Esophagus squamous epithelium (tissue), 5 donors: Measurements from ENCODE around the gene SEMA3F. TPM values are rescaled to one million over a fixed set of nuclear protein-coding genes. Genes with fewer than 3 reads are reported as not detected.

Experiments used
- DNase-seq: peaks from one replicate; lab custom pipeline; 2025; lab: John Stamatoyannopoulos, UW
- H3K27ac ChIP-seq, 4 donors: fragments of 200-600 bp; sonication (generic); one replicate each; pipeline ENCODE4 v1.5.1; 2016 to 2019; ENCODE audit warnings: mild to moderate bottlenecking in 1 of 4
- H3K27me3 ChIP-seq, 4 donors: fragments of 200-600 bp; sonication (generic); 1 replicate in 3 of 4; 2 replicates in 1 of 4; pipeline versions ENCODE4 v1.5.1 to v1.6.0; 2017 to 2021; ENCODE audit warnings: antibody characterized with exemption in 1 of 4
- H3K36me3 ChIP-seq, 3 donors: fragments of 200-600 bp; sonication (generic); one replicate each; pipeline ENCODE4 v1.5.1; 2016 to 2019
- H3K4me1 ChIP-seq, 3 donors: fragments of 200-600 bp; sonication (generic); one replicate each; pipeline ENCODE4 v1.5.1; 2017 to 2019
- H3K4me3 ChIP-seq, 4 donors: fragments of 200-600 bp; sonication (generic); 1 replicate in 3 of 4; 2 replicates in 1 of 4; pipeline ENCODE4 v1.5.1; 2016 to 2019; ENCODE audit warnings: mild to moderate bottlenecking in 2 of 4, moderate library complexity in 1 of 4
- H3K9me3 ChIP-seq, 3 donors: fragments of 200-600 bp; sonication (generic); one replicate each; pipeline ENCODE4 v1.5.1; 2016 to 2019
- CTCF ChIP-seq, 6 experiments: fragments of 450-650 bp in 4 of 6; fragments of 200-600 bp in 2 of 6; sonication (generic) in 2 of 6; IDR thresholded peaks; one replicate each; pipeline ENCODE4 v1.5.1; 2016 to 2019; ENCODE audit warnings: antibody characterized with exemption in 6 of 6, mild to moderate bottlenecking in 4 of 6, moderate library complexity in 4 of 6
- POLR2A ChIP-seq, 4 donors: fragments of 450-650 bp; IDR thresholded peaks; one replicate each; pipeline ENCODE4 v1.6.1; 2017; ENCODE audit warnings: antibody characterized with exemption in 4 of 4, mild to moderate bottlenecking in 4 of 4, moderate library complexity in 3 of 4
- WGBS, 2 donors: methylation state at CpG; one replicate each; pipeline ENCODE4 v1.1.5; 2018; 5-methylcytosine and 5-hydroxymethylcytosine counted together
- intact Hi-C: fragments of 100-400 bp; cut with DNase I; formaldehyde crosslinking; loops from one replicate; pipeline ENCODE4 v1.15.0; 2022
- total RNA-seq, 4 donors: library from RNA; depleted of rRNA; stranded (reverse); fragments of >200 nt; gene quantifications; one replicate each; pipeline ENCODE4 v1.1.0, GENCODE V29; 2016
- donor health status: DM: yes; HTN: yes; CAD: no.

SEMA3F gene
- total RNA-seq, 4 donors from 2014 or later: 56.8 to 146 (median 109) TPM

DNA sequence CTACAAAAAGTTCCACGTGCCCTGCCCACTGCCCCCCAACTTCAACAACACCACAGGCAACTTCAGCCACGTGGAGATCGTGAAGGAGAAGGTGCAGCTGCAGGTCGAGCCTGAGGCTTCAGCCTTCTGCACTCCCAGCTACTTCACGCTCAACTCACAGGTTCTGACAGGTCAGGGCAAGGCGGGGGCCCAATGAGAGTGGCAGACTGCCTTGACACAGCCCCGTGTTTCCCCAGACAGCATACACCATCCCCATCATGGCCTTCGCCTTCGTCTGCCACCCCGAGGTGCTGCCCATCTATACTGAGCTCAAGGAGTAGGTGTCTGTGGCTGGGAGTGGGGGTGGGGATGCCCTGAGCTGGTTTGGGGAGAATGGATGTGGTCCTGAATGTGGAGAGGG lies 62.6 kb downstream of the SEMA3F start:
- WGBS, 2 donors: 25 to 31% methylated on average over 3 of the region's 10 CpGs

GRCh38 chr3:50218448-50218847 lies 63.3 kb downstream of the SEMA3F start:
- intact Hi-C loops: no loop called here
- 93 to 96% methylated on average over 5 to 17 of the region's 17 CpGs for WGBS, 2 donors

More for the DNA sequence above, 62.6 kb downstream of the SEMA3F start:
- TF ChIP-seq POLR2A (IDR thresholded peaks at IDR 0.05): no peak
- TF ChIP-seq CTCF (IDR thresholded peaks at IDR 0.05): no peak
- Histone ChIP-seq H3K4me1 (peaks cover 0 to 11% (median 3%) of the 10 kb centered on the region in 3 donors), H3K9me3 (no peaks in the 10 kb centered on the region), H3K4me3 (no peak overlapping the region), H3K27me3 (no peaks in the 10 kb centered on the region), H3K27ac (no peak overlapping the region), H3K36me3 (no peaks in the 10 kb centered on the region)
- intact Hi-C loops: no loop called here
- no peak for DNase-seq

GRCh38 chr3:50219285-50219684 lies 64.2 kb downstream of the SEMA3F start:
- Histone ChIP-seq H3K27ac (no peak overlapping the region), H3K36me3 (no peaks in the 10 kb centered on the region), H3K27me3 (no peaks in the 10 kb centered on the region), H3K4me1 (peaks cover 0 to 11% (median 3%) of the 10 kb centered on the region in 3 donors), H3K9me3 (no peaks in the 10 kb centered on the region), H3K4me3 (no peak overlapping the region)
- intact Hi-C loops: no loop called here
- TF ChIP-seq POLR2A (IDR thresholded peaks at IDR 0.05) (no peak), CTCF (IDR thresholded peaks at IDR 0.05) (no peak)
- DNase-seq: no peak
- 86 to 90% methylated on average over 5 of the region's 5 CpGs for WGBS, 2 donors

More at GRCh38 chr3:50218448-50218847, 63.3 kb downstream of the SEMA3F start:
- no peaks in the 10 kb centered on the region for H3K36me3 ChIP-seq
- H3K27me3 ChIP-seq: no peaks in the 10 kb centered on the region
- no peak overlapping the region for H3K4me3 ChIP-seq
- no peaks in the 10 kb centered on the region for H3K9me3 ChIP-seq
- TF ChIP-seq CTCF (IDR thresholded peaks at IDR 0.05) (no peak), POLR2A (IDR thresholded peaks at IDR 0.05) (no peak)
- H3K4me1 ChIP-seq: peaks cover 0 to 11% (median 3%) of the 10 kb centered on the region in 3 donors
- H3K27ac ChIP-seq: no peak overlapping the region
- DNase-seq: no peak

GRCh38 chr3:50220109-50220508 lies 65.0 kb downstream of the SEMA3F start:
- peaks cover 0 to 5% (median 0%) of the 10 kb centered on the region in 4 donors for H3K27me3 ChIP-seq
- no peaks in the 10 kb centered on the region for H3K36me3 ChIP-seq
- no peak overlapping the region for H3K27ac ChIP-seq
- intact Hi-C loops: no loop called here
- TF ChIP-seq CTCF (IDR thresholded peaks at IDR 0.05): no peak
- TF ChIP-seq POLR2A (IDR thresholded peaks at IDR 0.05): no peak
- no peak overlapping the region for H3K4me3 ChIP-seq
- DNase-seq: no peak
- no peaks in the 10 kb centered on the region for H3K9me3 ChIP-seq
- peaks cover 0 to 11% (median 3%) of the 10 kb centered on the region in 3 donors for H3K4me1 ChIP-seq
- 87 to 90% methylated on average over 2 to 6 of the region's 6 CpGs for WGBS, 2 donors

- H3K27me3 ChIP-seq: peaks cover 0 to 5% (median 0%) of the 10 kb centered on the region in 4 donors
- no peak for TF ChIP-seq CTCF (IDR thresholded peaks at IDR 0.05)
- TF ChIP-seq POLR2A (IDR thresholded peaks at IDR 0.05): no peak
- intact Hi-C loops: no loop called here
- no peak overlapping the region for H3K4me3 ChIP-seq
- H3K4me1 ChIP-seq: peaks cover 0 to 17% (median 4%) of the 10 kb centered on the region in 3 donors
- no peaks in the 10 kb centered on the region for H3K36me3 ChIP-seq
- 60 to 100% methylated on average over 1 of the region's 4 CpGs for WGBS, 2 donors
- H3K9me3 ChIP-seq: no peaks in the 10 kb centered on the region
- DNase-seq: no peak
- H3K27ac ChIP-seq: no peak overlapping the region
Measured at GRCh38 chr3:50221051-50221410, 65.9 kb downstream of the SEMA3F start.
